SU-DHL-6 (cell line): Measurements from ENCODE around the gene PPCDC.

Experiments
- H2AFZ ChIP-seq: fragments of 200-600 bp; sonication (generic); 2 replicates; pipeline ENCODE4 v1.6.1; 2014; ENCODE audit warnings: low read depth, mild to moderate bottlenecking, moderate library complexity, mixed read lengths, antibody characterized with exemption, low read length; ENCODE audit not compliant: severe bottlenecking
- H3F3A ChIP-seq: fragments of 200-600 bp; shearing (Covaris generic); 2 replicates; pipeline ENCODE4 v1.6.0; 2016; ENCODE audit warnings: antibody characterized with exemption, mild to moderate bottlenecking; ENCODE audit not compliant: insufficient read depth
- H3K27ac ChIP-seq: fragments of 200-600 bp; sonication (generic); 2 replicates; pipeline ENCODE4 v1.5.1; 2016; ENCODE audit warnings: low read depth, mild to moderate bottlenecking, low read length, moderate library complexity, mixed read lengths
- H3K27me3 ChIP-seq: fragments of 200-600 bp; sonication (generic), shearing (Covaris generic); 2 replicates; pipeline ENCODE4 v1.6.0; 2014; ENCODE audit warnings: mild to moderate bottlenecking, low read length
- H3K36me3 ChIP-seq: fragments of 200-600 bp; sonication (generic); 2 replicates; pipeline ENCODE4 v1.6.1; 2014; ENCODE audit warnings: mild to moderate bottlenecking, low read length, mixed read lengths
- H3K4me2 ChIP-seq: fragments of 300-600, 200-600 bp; shearing (Covaris generic), sonication (generic); 2 replicates; pipeline ENCODE4 v1.6.0; 2014; ENCODE audit warnings: low read length, low read depth, mild to moderate bottlenecking; ENCODE audit not compliant: poor library complexity, severe bottlenecking
- H3K4me3 ChIP-seq: fragments of 200-600 bp; sonication (generic); 2 replicates; pipeline ENCODE4 v1.5.1; 2014; ENCODE audit warnings: antibody characterized with exemption, low read length, mild to moderate bottlenecking, mixed read lengths; ENCODE audit not compliant: insufficient read depth, poor library complexity, severe bottlenecking
- H3K79me2 ChIP-seq: fragments of 200-600 bp; sonication (generic); 2 replicates; pipeline ENCODE4 v1.6.1; 2014; ENCODE audit warnings: mild to moderate bottlenecking, low read length, moderate library complexity; ENCODE audit not compliant: insufficient read depth
- H3K9ac ChIP-seq: fragments of 200-600 bp; sonication (generic); 2 replicates; pipeline ENCODE4 v1.7.0; 2014; ENCODE audit warnings: mild to moderate bottlenecking, low read length
- H3K9me2 ChIP-seq: fragments of 200-600 bp; sonication (generic); replicated peaks from 2 replicates; pipeline ENCODE4 v1.6.1; 2014; ENCODE audit warnings: low read length; ENCODE audit not compliant: insufficient read depth
- H3K9me3 ChIP-seq: fragments of 200-600 bp; sonication (generic); 2 replicates; pipeline ENCODE4 v1.6.1; 2014; ENCODE audit warnings: low read length, mixed read lengths; ENCODE audit not compliant: insufficient read depth
- H4K20me1 ChIP-seq: fragments of 200-600 bp; sonication (generic); 2 replicates; pipeline ENCODE4 v1.6.1; 2014; ENCODE audit warnings: low read depth, mild to moderate bottlenecking, antibody characterized with exemption, low read length, moderate library complexity, mixed read lengths
- CTCF ChIP-seq: fragments of 200-600 bp; sonication (generic); IDR thresholded peaks from one replicate; pipeline ENCODE4 v1.5.1; 2017; ENCODE audit warnings: antibody characterized with exemption, mild to moderate bottlenecking, low read length, moderate library complexity; ENCODE audit not compliant: insufficient read depth, poor library complexity, severe bottlenecking
- EZH2phosphoT487 ChIP-seq: fragments of 200-600 bp; sonication (generic), shearing (Covaris generic); conservative IDR thresholded peaks from 2 replicates; pipeline ENCODE4 v1.6.1; 2018; ENCODE audit warnings: mild to moderate bottlenecking, antibody characterized with exemption, low read length, moderate library complexity, mixed read lengths

The PPCDC gene

GRCh38 chr15:75030023-75030413 lies 6.6 kb downstream of the PPCDC start:
- Histone ChIP-seq H4K20me1 (no peaks in the 10 kb centered on the region), H3F3A (0 out of 2 replicates have a peak, but pooled peaks cover 3% of the 10 kb centered on the region), H2AFZ (no peak overlapping the region), H3K9me3 (no peaks in the 10 kb centered on the region), H3K9me2 (no peaks in the 10 kb centered on the region), H3K27ac (no peak overlapping the region), H3K9ac (no peak overlapping the region), H3K36me3 (no peaks in the 10 kb centered on the region), H3K4me3 (no peak overlapping the region), H3K4me2 (no peak overlapping the region), H3K27me3 (no peaks in the 10 kb centered on the region), H3K79me2 (no peaks in the 10 kb centered on the region)
- no peak for TF ChIP-seq EZH2phosphoT487
- no peak for TF ChIP-seq CTCF

GRCh38 chr15:75030424-75030823 lies 7.0 kb downstream of the PPCDC start:
- no peak overlapping the region for H2AFZ ChIP-seq
- H4K20me1 ChIP-seq: no peaks in the 10 kb centered on the region
- H3K9ac ChIP-seq: no peak overlapping the region
- no peak overlapping the region for H3K27ac ChIP-seq
- H3K9me2 ChIP-seq: no peaks in the 10 kb centered on the region
- H3K4me3 ChIP-seq: no peak overlapping the region
- no peaks in the 10 kb centered on the region for H3K27me3 ChIP-seq
- no peaks in the 10 kb centered on the region for H3F3A ChIP-seq
- no peaks in the 10 kb centered on the region for H3K79me2 ChIP-seq
- H3K36me3 ChIP-seq: no peaks in the 10 kb centered on the region
- no peak overlapping the region for H3K4me2 ChIP-seq
- no peaks in the 10 kb centered on the region for H3K9me3 ChIP-seq
- TF ChIP-seq EZH2phosphoT487 (no peak), CTCF (no peak)

- Histone ChIP-seq H3K79me2 (no peaks in the 10 kb centered on the region), H3K9me3 (no peaks in the 10 kb centered on the region), H3K27ac (no peak overlapping the region), H3F3A (no peaks in the 10 kb centered on the region), H3K36me3 (no peaks in the 10 kb centered on the region), H3K4me2 (no peak overlapping the region), H3K9ac (no peak overlapping the region), H3K27me3 (no peaks in the 10 kb centered on the region), H4K20me1 (no peaks in the 10 kb centered on the region), H3K4me3 (no peak overlapping the region), H2AFZ (no peak overlapping the region), H3K9me2 (no peaks in the 10 kb centered on the region)
- no peak for TF ChIP-seq CTCF
- TF ChIP-seq EZH2phosphoT487: no peak
These were observed 8.5 kb downstream of the PPCDC start for GRCh38 chr15:75031848-75032247.

DNA sequence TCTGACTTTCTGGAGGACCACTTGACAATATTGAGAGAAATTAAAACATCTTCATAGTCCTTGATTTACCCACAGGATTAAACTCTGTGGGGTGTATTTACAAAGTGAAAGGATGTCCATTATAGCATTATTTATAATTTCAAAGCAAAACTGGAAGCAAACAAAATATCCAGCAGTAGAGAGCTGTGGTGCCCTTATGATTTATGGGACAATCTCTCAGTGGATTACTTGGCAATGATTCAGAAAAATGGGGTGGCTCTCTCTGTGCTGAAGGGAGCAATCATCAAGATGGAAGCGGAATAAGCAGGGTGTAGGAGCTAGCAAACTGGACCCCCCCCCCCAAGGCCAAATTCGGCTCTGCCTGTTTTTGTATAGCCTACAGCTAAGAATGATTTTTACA lies 9.0 kb downstream of the PPCDC start:
- H3K9ac ChIP-seq: no peak overlapping the region
- H3K4me3 ChIP-seq: no peak overlapping the region
- H3K36me3 ChIP-seq: no peaks in the 10 kb centered on the region
- no peaks in the 10 kb centered on the region for H4K20me1 ChIP-seq
- H3K4me2 ChIP-seq: no peak overlapping the region
- H3K9me2 ChIP-seq: no peaks in the 10 kb centered on the region
- TF ChIP-seq EZH2phosphoT487 (no peak), CTCF (no peak)
- no peaks in the 10 kb centered on the region for H3K9me3 ChIP-seq
- no peaks in the 10 kb centered on the region for H3F3A ChIP-seq
- H3K79me2 ChIP-seq: no peaks in the 10 kb centered on the region
- H2AFZ ChIP-seq: no peak overlapping the region
- H3K27ac ChIP-seq: no peak overlapping the region
- no peaks in the 10 kb centered on the region for H3K27me3 ChIP-seq
